Adipocyte (in vitro differentiated cells): ENCODE results near the gene ZCCHC24.

Experiments
- DNase-seq: peaks from one replicate; pipeline ENCODE4 v3.0.0-alpha.2; 2015; ENCODE audit warnings: low read depth
- H3K27me3 ChIP-seq: replicated peaks from 2 replicates; pipeline ENCODE4 v1.7.0; 2013; ENCODE audit warnings: mild to moderate bottlenecking, low read length, moderate library complexity; ENCODE audit not compliant: control insufficient read depth, insufficient read depth
- H3K36me3 ChIP-seq: 2 replicates; pipeline ENCODE4 v1.7.0; 2013; ENCODE audit warnings: low read length, mild to moderate bottlenecking, moderate library complexity; ENCODE audit not compliant: control insufficient read depth, insufficient read depth, severe bottlenecking
- H3K4me1 ChIP-seq: 2 replicates; pipeline ENCODE4 v1.7.0; 2013; ENCODE audit warnings: mild to moderate bottlenecking, low read length, moderate library complexity; ENCODE audit not compliant: control insufficient read depth, insufficient read depth
- H3K4me3 ChIP-seq: 2 replicates; pipeline ENCODE4 v1.7.0; 2013; ENCODE audit warnings: mild to moderate bottlenecking, low read length, moderate library complexity
- H3K9ac ChIP-seq: 2 replicates; pipeline ENCODE4 v1.7.0; 2013; ENCODE audit warnings: mild to moderate bottlenecking, low read length, moderate library complexity
- H3K9me3 ChIP-seq: 2 replicates; pipeline ENCODE4 v1.7.0; 2013; ENCODE audit warnings: mild to moderate bottlenecking, low read length, moderate library complexity; ENCODE audit not compliant: control insufficient read depth

The ZCCHC24 gene

DNA sequence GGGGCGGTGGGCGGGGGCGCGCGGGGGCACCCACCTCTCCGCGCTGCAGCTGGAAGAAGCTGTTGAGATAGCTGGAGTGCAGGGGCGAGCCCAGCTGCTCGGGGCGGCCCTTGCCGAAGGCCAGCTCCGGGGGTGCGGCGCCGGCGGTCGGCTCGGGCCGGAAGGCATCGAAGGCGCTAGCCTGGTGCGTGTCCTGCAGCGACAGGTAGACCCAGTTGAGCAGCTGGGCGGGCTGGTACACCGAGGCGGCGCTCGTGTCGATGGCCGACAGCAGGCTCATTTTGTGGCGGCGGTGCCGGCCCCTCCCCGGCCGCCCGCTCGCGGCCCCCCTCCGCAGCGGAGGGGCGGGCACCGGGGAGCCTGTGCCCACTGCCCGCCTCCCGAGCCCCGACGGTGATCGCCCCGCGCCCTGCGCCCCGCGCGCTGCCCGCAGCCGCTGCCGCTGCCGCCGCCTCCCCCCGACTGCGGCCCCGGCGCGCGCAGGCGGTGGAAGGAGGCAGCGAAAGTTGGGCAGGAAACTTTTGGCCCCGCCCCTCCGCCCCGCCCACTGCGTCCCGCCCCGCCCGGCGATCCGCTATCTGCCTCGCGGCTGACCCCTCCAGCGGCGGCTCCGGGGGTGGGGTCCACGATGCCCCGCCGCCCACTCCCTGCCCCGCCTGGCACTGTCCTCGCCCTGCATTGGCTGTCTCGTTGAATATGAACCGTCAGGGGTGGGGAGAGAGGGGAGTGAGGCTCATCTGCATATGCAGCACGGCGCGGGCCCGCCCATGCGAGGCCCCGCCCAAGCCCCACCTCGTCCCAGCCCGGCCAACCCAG is at the start of gene ZCCHC24:
ZCCHC24 (minus strand) TSS at position 464 of the 816 bp plus-strand sequence; CDS start at position 280, 184 bp downstream.
- no peaks in the 10 kb centered on the region for H3K27me3 ChIP-seq
- peak within 1 kb of the TSS; percentile 99 for H3K9ac ChIP-seq
- H3K4me3 ChIP-seq: peak within 1 kb of the TSS; percentile 97
- peaks cover 18% of the 10 kb centered on the region for H3K36me3 ChIP-seq
- peak; percentile 100 for DNase-seq
- H3K9me3 ChIP-seq: no peaks in the 10 kb centered on the region
- H3K4me1 ChIP-seq: peaks cover 33% of the 10 kb centered on the region

DNA sequence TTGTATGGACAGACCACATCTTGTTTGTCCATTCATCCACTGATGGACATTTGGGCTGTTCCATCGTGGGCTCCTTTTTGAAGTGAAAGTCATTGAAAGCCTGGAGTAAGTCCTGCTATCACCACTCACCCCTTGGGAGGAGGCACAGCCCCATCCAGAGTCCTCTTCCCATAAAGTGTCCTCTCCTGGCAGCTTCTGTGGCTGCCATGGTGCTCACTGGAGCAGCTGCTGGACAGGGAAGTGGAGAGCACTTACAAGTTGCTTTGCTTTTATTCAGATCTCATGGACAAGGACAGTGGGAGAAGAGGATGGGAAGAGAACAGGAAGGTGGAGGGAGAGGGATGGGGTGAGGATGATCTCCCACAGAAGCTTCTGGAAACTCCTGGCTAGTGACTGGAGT is 48.4 kb upstream of the ZCCHC24 start:
- DNase-seq: no peak
- Histone ChIP-seq H3K4me3 (no peak overlapping the region), H3K27me3 (peaks cover 15% of the 10 kb centered on the region), H3K9me3 (no peaks in the 10 kb centered on the region), H3K9ac (no peak overlapping the region), H3K4me1 (peaks cover 18% of the 10 kb centered on the region), H3K36me3 (no peaks in the 10 kb centered on the region)

DNA sequence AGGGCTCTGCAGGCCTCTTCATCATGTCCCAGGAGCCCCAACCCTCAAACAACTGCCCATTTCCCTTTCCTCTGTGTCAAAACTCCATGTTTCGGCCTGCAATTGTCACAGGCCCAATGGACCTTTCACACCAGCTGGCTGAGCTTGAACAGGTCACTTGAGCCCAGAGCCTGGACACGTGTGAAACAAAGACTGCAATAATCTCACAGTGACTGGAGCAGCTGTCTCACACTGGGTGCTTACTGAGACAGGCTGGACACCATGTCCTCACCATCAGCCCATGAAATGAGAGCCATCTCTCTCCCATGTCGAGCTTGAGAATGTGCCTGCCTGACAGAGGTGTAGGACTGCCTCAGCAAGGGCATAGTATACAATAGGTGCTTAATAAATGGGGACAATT is 47.4 kb upstream of the ZCCHC24 start:
- no peaks in the 10 kb centered on the region for H3K36me3 ChIP-seq
- H3K9ac ChIP-seq: no peak overlapping the region
- H3K9me3 ChIP-seq: no peaks in the 10 kb centered on the region
- no peak for DNase-seq
- H3K27me3 ChIP-seq: peaks cover 8% of the 10 kb centered on the region
- H3K4me3 ChIP-seq: no peak overlapping the region
- H3K4me1 ChIP-seq: peaks cover 27% of the 10 kb centered on the region

DNA sequence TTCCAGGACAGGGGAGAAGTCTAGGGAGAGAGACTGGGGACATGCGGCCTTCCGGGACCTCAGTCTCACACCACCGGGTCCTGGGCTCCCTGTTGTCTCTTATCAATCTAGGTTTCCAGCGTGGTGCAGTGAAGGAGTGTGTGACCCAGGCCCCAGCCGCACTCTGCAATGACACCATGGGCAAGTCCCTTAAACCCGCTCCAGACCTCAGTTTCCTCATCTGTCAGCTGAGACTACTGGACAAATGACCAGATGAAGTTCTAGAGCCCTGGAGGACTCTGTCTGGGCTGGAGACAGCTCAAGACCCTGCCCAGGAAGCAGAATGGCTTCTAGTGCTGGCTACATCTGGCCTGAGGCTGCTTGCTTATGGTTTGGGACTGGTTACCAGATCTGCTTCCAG is 46.8 kb upstream of the ZCCHC24 start:
- peaks cover 8% of the 10 kb centered on the region for H3K27me3 ChIP-seq
- no peak overlapping the region for H3K4me3 ChIP-seq
- peaks cover 33% of the 10 kb centered on the region for H3K4me1 ChIP-seq
- no peaks in the 10 kb centered on the region for H3K36me3 ChIP-seq
- no peak overlapping the region for H3K9ac ChIP-seq
- no peak for DNase-seq
- H3K9me3 ChIP-seq: no peaks in the 10 kb centered on the region

DNA sequence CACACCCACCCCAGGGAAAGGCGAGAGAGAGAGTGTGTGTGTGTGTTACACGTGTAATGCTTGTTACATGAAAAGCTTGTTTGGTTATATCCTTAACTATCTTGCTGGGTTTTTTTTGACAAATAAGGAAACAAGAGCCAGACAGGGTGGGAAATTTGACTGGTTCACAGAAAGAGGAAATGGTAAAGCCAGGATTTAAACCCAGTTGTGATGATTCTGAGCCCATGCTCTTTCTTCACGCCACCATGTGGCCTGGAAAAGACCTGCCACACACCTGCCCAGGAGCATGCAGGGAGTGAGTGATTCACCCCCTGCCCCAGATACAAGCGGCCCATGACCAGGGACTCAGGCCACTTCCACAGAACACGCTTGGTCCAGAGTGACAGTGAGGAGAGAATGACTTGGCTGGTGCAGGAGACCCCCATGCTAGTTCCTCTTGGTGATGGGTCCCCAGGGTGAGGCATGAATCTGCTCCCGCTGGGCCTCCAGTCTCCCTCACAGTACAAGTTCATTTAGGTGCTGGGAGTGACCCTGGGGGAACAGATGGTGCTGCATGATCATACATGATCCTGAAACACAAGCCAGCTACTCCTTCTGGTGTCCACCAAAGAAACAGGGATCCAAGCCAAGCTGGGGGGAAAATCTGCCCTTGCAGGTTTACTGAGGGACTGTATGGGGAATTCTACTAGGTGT is 45.9 kb upstream of the ZCCHC24 start:
- Histone ChIP-seq H3K27me3 (no peaks in the 10 kb centered on the region), H3K9ac (no peak overlapping the region)
- DNase-seq: no peak

DNA sequence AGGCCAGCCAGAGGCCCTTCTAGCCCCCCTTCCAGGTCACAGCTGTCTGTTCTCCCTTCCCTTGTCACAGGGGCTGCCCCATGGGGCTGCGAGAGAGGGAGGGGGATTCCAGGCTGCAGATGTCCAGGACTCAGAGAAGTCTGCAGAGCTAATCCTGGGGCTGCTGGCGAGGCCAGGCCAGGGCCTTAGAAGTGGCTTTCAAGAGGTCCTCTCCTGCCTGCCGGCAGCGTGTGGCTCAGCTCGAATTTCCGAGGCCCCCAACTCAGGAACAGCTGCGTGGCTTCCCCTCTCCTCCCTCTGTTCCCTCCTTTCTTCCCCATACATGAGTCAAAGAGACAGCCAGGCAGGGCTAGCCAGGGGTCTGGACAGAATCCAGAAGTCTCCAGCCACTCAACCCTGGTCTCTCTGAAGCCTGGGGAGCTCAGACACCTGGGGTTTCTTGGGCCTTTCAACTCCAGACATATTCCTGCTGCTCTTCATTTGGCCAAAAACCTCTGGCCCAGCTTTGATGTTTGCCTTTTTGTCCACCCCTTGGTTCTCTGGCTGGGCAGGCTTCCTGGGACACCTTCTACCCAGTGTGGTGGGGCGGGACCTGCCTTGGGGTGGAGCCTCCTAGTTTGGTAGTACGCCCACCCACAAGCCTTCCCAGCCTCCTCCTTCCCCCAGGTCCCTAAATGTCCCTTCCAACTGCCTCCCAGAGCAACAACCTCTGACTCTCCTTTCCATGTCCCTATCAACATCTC is 45.1 kb upstream of the ZCCHC24 start:
- Histone ChIP-seq H3K9me3 (no peaks in the 10 kb centered on the region), H3K4me1 (peaks cover 37% of the 10 kb centered on the region), H3K27me3 (no peaks in the 10 kb centered on the region), H3K36me3 (no peaks in the 10 kb centered on the region), H3K9ac (peak overlapping the region; percentile 31), H3K4me3 (no peak overlapping the region)
- peak; percentile 48 for DNase-seq

More for the DNA sequence above, 45.9 kb upstream of the ZCCHC24 start:
- H3K9me3 ChIP-seq: no peaks in the 10 kb centered on the region
- H3K4me3 ChIP-seq: no peak overlapping the region
- H3K36me3 ChIP-seq: no peaks in the 10 kb centered on the region
- peaks cover 37% of the 10 kb centered on the region for H3K4me1 ChIP-seq

DNA sequence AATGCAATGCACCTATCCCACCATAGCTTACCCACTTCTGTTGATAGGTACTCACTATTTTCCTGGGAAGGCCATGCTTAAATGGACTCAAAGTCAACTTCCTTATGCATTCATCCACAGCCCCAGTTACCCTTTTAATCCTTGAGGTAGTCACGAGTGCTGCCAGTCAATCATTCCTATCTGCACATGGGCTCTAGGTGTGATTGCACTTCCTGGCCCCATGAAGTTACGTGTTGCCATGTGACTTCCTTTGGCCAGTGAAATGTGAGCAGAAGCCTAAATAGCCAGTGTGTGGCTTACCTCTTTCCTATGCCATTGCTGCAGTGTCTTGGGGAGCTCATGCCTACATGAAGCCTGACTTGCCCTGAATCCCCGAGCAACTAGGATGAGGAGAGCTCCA is 43.4 kb upstream of the ZCCHC24 start:
- no peaks in the 10 kb centered on the region for H3K27me3 ChIP-seq
- peak overlapping the region; percentile 40 for H3K9ac ChIP-seq
- no peaks in the 10 kb centered on the region for H3K9me3 ChIP-seq
- H3K4me3 ChIP-seq: no peak overlapping the region
- DNase-seq: no peak
- H3K4me1 ChIP-seq: peaks cover 48% of the 10 kb centered on the region
- H3K36me3 ChIP-seq: no peaks in the 10 kb centered on the region

DNA sequence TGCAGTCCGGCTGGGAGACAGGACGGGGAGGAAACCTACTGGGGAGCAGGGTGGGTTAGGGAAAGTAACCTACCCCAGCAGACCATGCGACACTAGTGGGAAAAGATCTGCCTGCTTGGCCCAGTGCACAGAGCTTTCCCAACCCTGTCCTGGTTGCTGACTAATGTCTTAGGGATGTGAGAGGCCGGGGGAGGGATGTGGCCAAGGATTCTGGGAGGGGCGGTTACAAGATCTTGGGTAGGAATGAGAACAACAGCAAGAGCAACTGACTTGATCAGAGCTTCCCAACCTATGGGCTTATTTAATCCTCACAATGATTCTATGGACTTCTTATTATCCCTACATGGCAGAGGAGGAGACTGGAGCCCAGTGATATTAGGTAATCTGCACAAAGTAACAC is 42.9 kb upstream of the ZCCHC24 start:
- Histone ChIP-seq H3K36me3 (no peaks in the 10 kb centered on the region), H3K4me3 (peak overlapping the region; percentile 51), H3K27me3 (no peaks in the 10 kb centered on the region), H3K9me3 (no peaks in the 10 kb centered on the region), H3K4me1 (peaks cover 54% of the 10 kb centered on the region), H3K9ac (peak overlapping the region; percentile 81)
- peak; percentile 97 for DNase-seq

DNA sequence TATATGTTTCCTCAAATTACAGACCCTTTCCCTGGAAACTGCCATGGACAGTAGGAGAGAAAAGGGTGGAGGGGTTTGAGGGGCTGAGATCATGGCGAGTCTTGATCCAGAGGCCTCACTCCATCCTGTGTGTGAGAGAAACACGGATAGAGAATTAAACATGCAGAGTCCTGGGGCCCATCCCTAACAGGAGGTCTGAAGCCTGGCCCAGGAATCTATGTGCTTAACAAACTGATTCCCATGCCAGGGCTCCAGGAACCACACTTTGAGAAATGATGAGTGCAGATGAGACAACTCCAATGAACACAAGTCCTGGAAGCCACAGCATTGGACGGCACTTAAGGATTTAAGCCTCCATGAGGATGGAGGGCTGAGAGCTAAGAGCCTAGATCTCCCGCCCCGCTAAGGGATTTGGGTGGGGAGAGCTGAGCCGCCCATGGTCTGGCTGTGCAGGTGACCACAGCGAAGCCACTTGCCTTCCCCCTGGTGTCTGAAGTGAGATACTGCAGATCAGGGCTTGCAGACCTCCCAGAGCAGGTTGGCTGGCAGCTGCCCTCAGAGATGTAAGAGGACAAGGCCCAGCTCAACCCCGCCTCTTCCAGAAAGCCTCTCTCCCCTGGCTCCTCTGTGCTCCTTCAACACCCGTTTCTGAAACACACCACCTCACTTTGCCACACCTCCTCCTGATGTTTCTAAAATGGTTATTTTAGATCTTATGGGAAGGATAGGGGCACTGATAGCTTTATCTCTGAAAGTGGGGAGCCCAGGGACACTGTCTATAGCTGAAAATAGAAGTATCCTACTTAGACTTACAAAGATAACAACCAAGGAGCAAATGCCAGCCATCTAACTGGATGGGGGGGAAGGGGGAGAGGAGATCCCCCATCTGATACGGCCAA is 42.1 kb upstream of the ZCCHC24 start:
- Histone ChIP-seq H3K4me3 (peak overlapping the region; percentile 51), H3K27me3 (no peaks in the 10 kb centered on the region), H3K4me1 (peaks cover 62% of the 10 kb centered on the region), H3K9me3 (no peaks in the 10 kb centered on the region), H3K9ac (peak overlapping the region; percentile 81), H3K36me3 (no peaks in the 10 kb centered on the region)
- DNase-seq: peak; percentile 65

DNA sequence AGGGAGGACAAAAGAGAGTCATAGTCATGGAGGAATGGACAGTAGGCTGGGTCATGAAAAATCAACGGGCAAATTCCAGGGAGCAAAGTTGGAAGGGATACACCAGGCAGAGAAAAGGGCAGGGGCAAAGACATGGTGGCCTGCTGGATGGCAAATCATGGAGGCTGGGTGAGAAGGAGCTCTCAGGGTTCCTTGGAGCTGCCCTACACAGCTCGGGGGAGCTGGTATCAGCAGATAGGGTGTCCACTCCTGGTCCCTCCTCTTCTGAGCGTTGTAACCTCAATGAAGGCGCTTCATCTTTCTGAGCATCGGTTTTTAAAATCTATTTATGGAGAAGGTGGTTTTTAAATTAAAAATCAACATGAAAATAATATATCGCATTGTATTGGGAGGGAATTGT is 39.1 kb upstream of the ZCCHC24 start:
- DNase-seq: no peak
- H3K4me1 ChIP-seq: peaks cover 52% of the 10 kb centered on the region
- H3K27me3 ChIP-seq: no peaks in the 10 kb centered on the region

More for the DNA sequence above, 39.1 kb upstream of the ZCCHC24 start:
- no peaks in the 10 kb centered on the region for H3K36me3 ChIP-seq
- no peaks in the 10 kb centered on the region for H3K9me3 ChIP-seq
- H3K4me3 ChIP-seq: no peak overlapping the region
- H3K9ac ChIP-seq: peak overlapping the region; percentile 4
